HepG2 (cell line): ENCODE data around the gene KLHL36.

Experiments used
- ATF3 ChIP-seq: sonication (generic); formaldehyde crosslinking; IDR thresholded peaks from 2 replicates; pipeline ENCODE4 v1.4.0; 2020; ENCODE audit warnings: missing genetic modification reagents
- BRF2 ChIP-seq: sonication (generic); formaldehyde crosslinking; IDR thresholded peaks from 2 replicates; pipeline ENCODE4 v1.8.1; 2022; ENCODE audit warnings: mild to moderate bottlenecking, missing genetic modification reagents
- CEBPB ChIP-seq: IDR thresholded peaks from 2 replicates; pipeline ENCODE4 v1.6.1; 2011; ENCODE audit warnings: low read depth, low read length, improper control_type of control experiment, borderline replicate concordance
- CTCF ChIP-seq: sonication (generic); formaldehyde crosslinking; IDR thresholded peaks from 2 replicates; pipeline ENCODE4 v1.5.0; 2020; ENCODE audit warnings: mild to moderate bottlenecking, missing genetic modification reagents, moderate library complexity
- POLR2A ChIP-seq, 2 experiments: IDR thresholded peaks; 2 replicates each; pipeline ENCODE4 v1.6.1; 2011; ENCODE audit warnings: low read depth in 2 of 2, low read length in 2 of 2, mild to moderate bottlenecking in 1 of 2, moderate library complexity in 1 of 2; ENCODE audit not compliant: insufficient read depth in 1 of 2
- POLR2AphosphoS5 ChIP-seq: IDR thresholded peaks from 2 replicates; pipeline ENCODE4 v1.6.1; 2012; ENCODE audit warnings: low read depth, low read length
- SP2 ChIP-seq: sonication (generic); formaldehyde crosslinking; IDR thresholded peaks from 2 replicates; pipeline ENCODE4 v1.5.1; 2020; ENCODE audit warnings: mild to moderate bottlenecking, missing genetic modification reagents
- TFAP4 ChIP-seq: sonication (generic); IDR thresholded peaks from 2 replicates; pipeline ENCODE4 v1.6.1; 2016; ENCODE audit warnings: low read depth, borderline replicate concordance
- THAP8 ChIP-seq: sonication (generic); formaldehyde crosslinking; IDR thresholded peaks from 2 replicates; pipeline ENCODE4 v1.5.1; 2020; ENCODE audit warnings: missing genetic modification reagents, mild to moderate bottlenecking, borderline replicate concordance
- TOE1 ChIP-seq: sonication (generic); formaldehyde crosslinking; IDR thresholded peaks from 2 replicates; pipeline ENCODE4 v1.4.0; 2020; ENCODE audit warnings: mild to moderate bottlenecking, missing genetic modification reagents
- ZFP41 ChIP-seq: sonication (generic); formaldehyde crosslinking; IDR thresholded peaks from 2 replicates; pipeline ENCODE4 v1.4.0; 2020; ENCODE audit warnings: mild to moderate bottlenecking, missing genetic modification reagents, borderline replicate concordance
- ZNF143 ChIP-seq: sonication (generic); formaldehyde crosslinking; IDR thresholded peaks from 2 replicates; pipeline ENCODE4 v1.4.0; 2020; ENCODE audit warnings: missing genetic modification reagents
- ZNF256 ChIP-seq: sonication (generic); formaldehyde crosslinking; conservative IDR thresholded peaks from 2 replicates; pipeline ENCODE4 v1.4.0; 2020; ENCODE audit warnings: missing genetic modification reagents
- ZNF709 ChIP-seq: sonication (generic); formaldehyde crosslinking; IDR thresholded peaks from 2 replicates; pipeline ENCODE4 v1.5.0; 2020; ENCODE audit warnings: mild to moderate bottlenecking, missing genetic modification reagents

GRCh38 chr16:84678541-84678940, 30.2 kb downstream of the KLHL36 start:
- no peak for TF ChIP-seq TOE1 (CRISPR knock-in tag)
- no peak for TF ChIP-seq CTCF (CRISPR knock-in tag)
- no peak for TF ChIP-seq POLR2AphosphoS5
- TF ChIP-seq ATF3 (CRISPR knock-in tag), result no peak
- no peak for TF ChIP-seq ZFP41 (CRISPR knock-in tag)
- no peak for TF ChIP-seq ZNF256 (CRISPR knock-in tag)
- TF ChIP-seq POLR2A (IDR thresholded peaks at IDR 0.05; ENCODE audit: insufficient read depth in 1 of 2, low read depth in 2 of 2, low read length in 2 of 2), result no peak
- TF ChIP-seq ZNF143 (CRISPR knock-in tag), result no peak
- no peak for TF ChIP-seq SP2 (CRISPR knock-in tag)
- TF ChIP-seq CEBPB, result no peak
- no peak for TF ChIP-seq THAP8 (CRISPR knock-in tag)
- no peak for TF ChIP-seq TFAP4
- no peak for TF ChIP-seq BRF2 (CRISPR knock-in tag)
- TF ChIP-seq ZNF709 (CRISPR knock-in tag), result no peak
